HEK293 (cell line): ENCODE results near the gene MUC5B.

Experiments used
- CTCF ChIA-PET: fragments of 350-600 bp; formaldehyde crosslinking; extraction: SDS; loops from one replicate; lab custom pipeline; 2021; ENCODE audit warnings: antibody characterized with exemption; lab: Yijun Ruan, JAX
- POLR2A ChIA-PET: fragments of 300-600 bp; formaldehyde crosslinking; extraction: SDS; loops from one replicate; lab custom pipeline; 2020; ENCODE audit warnings: antibody characterized with exemption, inconsistent platforms; lab: Yijun Ruan, JAX
- H3K27ac ChIP-seq: fragments of 200-500 bp; sonication (Bioruptor generic); 2 replicates; pipeline ENCODE4 v1.5.1; 2014; ENCODE audit warnings: low read depth, low read length, control low read depth, inconsistent platforms; ENCODE audit errors: extremely low read depth
- H3K36me3 ChIP-seq, 2 experiments: fragments of 200-500 bp in 1 of 2; sonication (Bioruptor generic) in 1 of 2; 1 replicate in 1 of 2; 2 replicates in 1 of 2; pipeline ENCODE4 v1.5.1; 2014 to 2017; ENCODE audit warnings: inconsistent platforms in 2 of 2, low read length in 2 of 2; ENCODE audit not compliant: control insufficient read depth in 2 of 2, insufficient read depth in 1 of 2
- H3K4me1 ChIP-seq: fragments of 200-500 bp; sonication (Bioruptor generic); 2 replicates; pipeline ENCODE4 v1.5.1; 2014; ENCODE audit warnings: mild to moderate bottlenecking, low read length, inconsistent platforms; ENCODE audit not compliant: control insufficient read depth, insufficient read depth
- H3K4me3 ChIP-seq: 2 replicates; pipeline ENCODE4 v1.5.1; 2011; ENCODE audit warnings: low read depth, mild to moderate bottlenecking, control low read depth, low read length, moderate library complexity
- H3K9me3 ChIP-seq: fragments of 200-500 bp; sonication (Bioruptor generic); 2 replicates; pipeline ENCODE4 v1.5.1; 2014; ENCODE audit warnings: low read depth, low read length, inconsistent platforms; ENCODE audit not compliant: control insufficient read depth, insufficient read depth
- BCL11A ChIP-seq: fragments of 450-650 bp; formaldehyde crosslinking; IDR thresholded peaks from 2 replicates; pipeline ENCODE4 v1.5.1; 2016; ENCODE audit warnings: low read depth, missing biosample characterization, missing genetic modification characterization
- BCL11B ChIP-seq: fragments of 450-650 bp; formaldehyde crosslinking; IDR thresholded peaks from 2 replicates; pipeline ENCODE4 v1.5.1; 2016; ENCODE audit warnings: low read depth, missing biosample characterization, missing genetic modification characterization
- BCL6B ChIP-seq: fragments of 450-650 bp; formaldehyde crosslinking; IDR thresholded peaks from 2 replicates; pipeline ENCODE4 v1.5.1; 2017; ENCODE audit warnings: missing biosample characterization, missing genetic modification characterization
- PRDM6 ChIP-seq: fragments of 450-650 bp; formaldehyde crosslinking; IDR thresholded peaks from 2 replicates; pipeline ENCODE4 v1.5.1; 2017; ENCODE audit warnings: missing biosample characterization, missing genetic modification characterization
- RBAK ChIP-seq: fragments of 450-650 bp; formaldehyde crosslinking; IDR thresholded peaks from 2 replicates; pipeline ENCODE4 v1.5.1; 2016; ENCODE audit warnings: missing biosample characterization, missing genetic modification characterization
- SCRT1 ChIP-seq: fragments of 450-650 bp; formaldehyde crosslinking; IDR thresholded peaks from 2 replicates; pipeline ENCODE4 v1.5.1; 2016; ENCODE audit warnings: missing biosample characterization, missing genetic modification characterization, borderline replicate concordance
- ZBTB20 ChIP-seq: fragments of 450-650 bp; formaldehyde crosslinking; IDR thresholded peaks from 2 replicates; pipeline ENCODE4 v1.5.1; 2016; ENCODE audit warnings: missing biosample characterization, missing genetic modification characterization
- ZNF10 ChIP-seq: fragments of 450-650 bp; formaldehyde crosslinking; IDR thresholded peaks from 2 replicates; pipeline ENCODE4 v1.5.1; 2017; ENCODE audit warnings: missing biosample characterization, missing genetic modification characterization
- ZNF112 ChIP-seq: fragments of 450-650 bp; formaldehyde crosslinking; IDR thresholded peaks from 2 replicates; pipeline ENCODE4 v1.5.0; 2017; ENCODE audit warnings: missing biosample characterization, missing genetic modification characterization
- ZNF155 ChIP-seq: fragments of 450-650 bp; formaldehyde crosslinking; IDR thresholded peaks from 2 replicates; pipeline ENCODE4 v1.5.1; 2016; ENCODE audit warnings: missing biosample characterization, missing genetic modification characterization
- ZNF174 ChIP-seq: fragments of 450-650 bp; formaldehyde crosslinking; IDR thresholded peaks from 2 replicates; pipeline ENCODE4 v1.5.0; 2017; ENCODE audit warnings: missing biosample characterization, mild to moderate bottlenecking, missing genetic modification characterization
- ZNF2 ChIP-seq: fragments of 450-650 bp; formaldehyde crosslinking; IDR thresholded peaks from 2 replicates; pipeline ENCODE4 v1.5.1; 2016; ENCODE audit warnings: missing biosample characterization, missing genetic modification characterization
- ZNF202 ChIP-seq: fragments of 450-650 bp; formaldehyde crosslinking; IDR thresholded peaks from 2 replicates; pipeline ENCODE4 v1.5.1; 2016; ENCODE audit warnings: missing biosample characterization, missing genetic modification characterization, borderline replicate concordance
- ZNF211 ChIP-seq: fragments of 450-650 bp; formaldehyde crosslinking; IDR thresholded peaks from 2 replicates; pipeline ENCODE4 v1.5.1; 2016; ENCODE audit warnings: low read depth, missing biosample characterization, missing genetic modification characterization
- ZNF280C ChIP-seq: fragments of 450-650 bp; formaldehyde crosslinking; IDR thresholded peaks from 2 replicates; pipeline ENCODE4 v1.5.1; 2016; ENCODE audit warnings: missing biosample characterization, missing genetic modification characterization
- ZNF335 ChIP-seq: fragments of 450-650 bp; formaldehyde crosslinking; conservative IDR thresholded peaks from 2 replicates; pipeline ENCODE4 v1.5.1; 2016; ENCODE audit warnings: missing biosample characterization, missing genetic modification characterization
- ZNF37A ChIP-seq: fragments of 450-650 bp; IDR thresholded peaks from 2 replicates; pipeline ENCODE4 v1.5.1; 2018; ENCODE audit warnings: missing biosample characterization, missing genetic modification characterization
- ZNF423 ChIP-seq: fragments of 450-650 bp; formaldehyde crosslinking; IDR thresholded peaks from 2 replicates; pipeline ENCODE4 v1.5.1; 2016; ENCODE audit warnings: missing biosample characterization, missing genetic modification characterization
- ZNF426 ChIP-seq: fragments of 450-650 bp; formaldehyde crosslinking; IDR thresholded peaks from 2 replicates; pipeline ENCODE4 v1.5.1; 2017; ENCODE audit warnings: missing biosample characterization, missing genetic modification characterization, mild to moderate bottlenecking, inconsistent platforms, moderate library complexity
- ZNF48 ChIP-seq: fragments of 450-650 bp; formaldehyde crosslinking; IDR thresholded peaks from 2 replicates; pipeline ENCODE4 v1.5.1; 2016; ENCODE audit warnings: missing biosample characterization, missing genetic modification characterization
- ZNF510 ChIP-seq: fragments of 450-650 bp; formaldehyde crosslinking; IDR thresholded peaks from 2 replicates; pipeline ENCODE4 v1.5.1; 2018; ENCODE audit warnings: mild to moderate bottlenecking, missing genetic modification characterization, missing biosample characterization; ENCODE audit not compliant: insufficient replicate concordance
- ZNF544 ChIP-seq: fragments of 450-650 bp; formaldehyde crosslinking; IDR thresholded peaks from 2 replicates; pipeline ENCODE4 v1.5.0; 2017; ENCODE audit warnings: missing biosample characterization, missing genetic modification characterization
- ZNF600 ChIP-seq: fragments of 450-650 bp; formaldehyde crosslinking; IDR thresholded peaks from 2 replicates; pipeline ENCODE4 v1.5.1; 2016; ENCODE audit warnings: missing biosample characterization, missing genetic modification characterization
- ZNF670 ChIP-seq: fragments of 450-650 bp; formaldehyde crosslinking; IDR thresholded peaks from 2 replicates; pipeline ENCODE4 v1.5.1; 2016; ENCODE audit warnings: missing biosample characterization, missing genetic modification characterization, low read depth
- ZNF747 ChIP-seq: fragments of 450-650 bp; formaldehyde crosslinking; IDR thresholded peaks from 2 replicates; pipeline ENCODE4 v1.5.1; 2016; ENCODE audit warnings: missing biosample characterization, missing genetic modification characterization
- ZNF777 ChIP-seq: fragments of 450-650 bp; formaldehyde crosslinking; IDR thresholded peaks from 2 replicates; pipeline ENCODE4 v1.5.1; 2017; ENCODE audit warnings: missing biosample characterization, missing genetic modification characterization, borderline replicate concordance
- ZNF785 ChIP-seq: fragments of 450-650 bp; formaldehyde crosslinking; IDR thresholded peaks from 2 replicates; pipeline ENCODE4 v1.5.1; 2016; ENCODE audit warnings: missing biosample characterization, missing genetic modification characterization
- ZNF830 ChIP-seq: fragments of 450-650 bp; IDR thresholded peaks from 2 replicates; pipeline ENCODE4 v1.5.0; 2018; ENCODE audit warnings: missing biosample characterization, missing genetic modification characterization, low read depth, mild to moderate bottlenecking, moderate library complexity

The MUC5B gene

GRCh38 chr11:1177020-1177770, 45.7 kb upstream of the MUC5B start:
- H3K4me3 ChIP-seq, result no peak overlapping the region
- CTCF ChIA-PET, result no interaction called here
- TF ChIP-seq ZNF211 (tag by site-specific recombination) (no peak), ZNF48 (no peak), ZNF777 (tag by site-specific recombination) (no peak), PRDM6 (tag by site-specific recombination) (no peak), ZNF670 (tag by site-specific recombination) (no peak), ZNF510 (tag by site-specific recombination) (no peak), ZNF2 (tag by site-specific recombination) (no peak), ZNF426 (tag by site-specific recombination) (no peak), ZNF785 (tag by site-specific recombination) (no peak), ZNF280C (tag by site-specific recombination) (no peak), ZNF830 (tag by site-specific recombination) (no peak), ZNF600 (tag by site-specific recombination) (no peak), ZNF335 (tag by site-specific recombination) (no peak), ZNF37A (no peak), ZNF423 (tag by site-specific recombination) (no peak)
- TF ChIP-seq, all 188 proteins: peak for 0

GRCh38 chr11:1177771-1178090, 45.1 kb upstream of the MUC5B start:
- Histone ChIP-seq H3K36me3 (no peaks in the 10 kb centered on the region), H3K9me3 (no peaks in the 10 kb centered on the region), H3K27ac (no peak overlapping the region), H3K4me3 (no peak overlapping the region), H3K4me1 (no peaks in the 10 kb centered on the region)
- TF ChIP-seq RBAK (tag by site-specific recombination) (no peak), BCL11B (tag by site-specific recombination) (no peak), ZNF544 (tag by site-specific recombination) (no peak)
- CTCF ChIA-PET, result no interaction called here
- POLR2A ChIA-PET, result no interaction called here

More at GRCh38 chr11:1177020-1177770, 45.7 kb upstream of the MUC5B start:
- Histone ChIP-seq H3K4me1 (no peaks in the 10 kb centered on the region), H3K9me3 (no peaks in the 10 kb centered on the region), H3K36me3 (no peaks in the 10 kb centered on the region), H3K27ac (no peak overlapping the region)
- POLR2A ChIA-PET, result no interaction called here

- Histone ChIP-seq H3K36me3 (no peaks in the 10 kb centered on the region), H3K27ac (no peak overlapping the region), H3K4me1 (no peaks in the 10 kb centered on the region), H3K4me3 (no peak overlapping the region), H3K9me3 (no peaks in the 10 kb centered on the region)
- POLR2A ChIA-PET, result no interaction called here
- CTCF ChIA-PET, result no interaction called here
- no peak for TF ChIP-seq ZNF174 (tag by site-specific recombination)
- TF ChIP-seq ZNF785 (tag by site-specific recombination), result no peak
- no peak for TF ChIP-seq ZNF202 (tag by site-specific recombination)
- TF ChIP-seq ZBTB20 (tag by site-specific recombination), result no peak
- TF ChIP-seq ZNF747 (tag by site-specific recombination), result no peak
- no peak for TF ChIP-seq BCL11A (tag by site-specific recombination)
- TF ChIP-seq ZNF10 (tag by site-specific recombination), result no peak
- TF ChIP-seq SCRT1 (tag by site-specific recombination), result no peak
- TF ChIP-seq ZNF112 (tag by site-specific recombination), result no peak
- no peak for TF ChIP-seq BCL6B (tag by site-specific recombination)
- no peak for TF ChIP-seq ZNF155
Observed at GRCh38 chr11:1178201-1178885, 44.5 kb upstream of the MUC5B start.
